Tongue (tissue), 2 donors: ENCODE results near the gene ZNF554. TPM values are rescaled to one million over a fixed set of nuclear protein-coding genes. Genes with fewer than 3 reads are reported as not detected.

Experiments used
- DNase-seq: peaks from one replicate; pipeline ENCODE4 v3.0.0-alpha.2; 2015
- total RNA-seq: library from RNA; depleted of rRNA; stranded (reverse); fragments of >200 nt; gene quantifications from one replicate; pipeline ENCODE4 v1.2.3, GENCODE V29; 2014

The ZNF554 gene
- total RNA-seq, 1 donor from 2014 or later = 9.8 TPM

DNA sequence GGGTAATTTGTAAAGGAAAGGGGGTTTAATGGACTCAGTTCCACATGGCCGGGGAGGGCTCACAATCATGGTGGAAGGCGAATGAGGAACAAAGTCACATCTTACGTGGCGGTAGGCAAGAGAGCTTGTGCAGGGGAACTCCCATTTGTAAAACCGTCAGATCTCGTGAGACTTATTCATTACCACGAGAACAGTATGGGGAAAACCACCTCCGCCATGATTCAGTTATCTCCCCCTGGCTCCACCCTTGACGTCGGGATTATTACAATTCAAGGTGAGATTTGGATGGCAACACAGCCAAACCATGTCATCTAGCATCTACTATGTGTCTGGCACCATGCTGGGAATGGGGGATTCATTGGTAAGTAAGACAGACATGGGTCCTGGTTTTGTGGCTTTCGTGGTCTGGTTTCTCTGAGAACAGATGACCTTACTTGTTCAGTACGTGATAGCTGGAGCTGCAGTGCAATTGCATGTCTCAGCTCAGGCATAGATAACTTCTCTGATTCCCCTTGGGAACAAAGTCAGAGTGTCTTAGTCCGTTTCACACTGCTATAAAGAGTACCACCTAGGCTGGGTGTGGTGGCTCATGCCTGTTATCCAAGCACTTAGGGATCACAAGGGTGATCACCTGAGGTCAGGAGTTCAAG is 8.3 kb downstream of the ZNF554 start:
- DNase-seq = no peak

DNA sequence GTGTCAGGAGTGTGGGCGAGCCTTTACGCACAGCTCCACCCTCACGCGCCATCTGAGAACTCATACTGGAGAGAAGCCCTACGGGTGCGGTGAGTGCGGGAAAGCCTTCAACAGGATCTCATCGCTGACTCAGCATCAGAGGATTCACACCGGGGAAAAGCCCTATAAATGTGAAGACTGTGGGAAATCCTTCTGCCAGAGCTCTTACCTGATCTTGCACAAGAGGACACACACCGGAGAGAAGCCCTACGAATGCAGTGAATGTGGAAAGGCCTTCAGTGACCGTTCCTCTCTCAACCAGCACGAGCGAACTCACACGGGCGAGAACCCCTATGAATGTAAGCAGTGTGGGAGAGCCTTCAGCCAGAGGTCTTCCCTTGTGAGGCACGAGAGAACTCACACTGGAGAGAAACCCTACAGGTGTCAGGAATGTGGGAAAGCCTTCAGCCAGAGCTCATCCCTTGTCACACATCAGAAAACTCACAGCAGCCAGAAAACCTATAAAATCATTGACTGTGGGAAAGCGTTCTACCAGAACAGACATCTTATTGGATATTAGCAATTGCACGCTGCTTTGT is 14.7 kb downstream of the ZNF554 start:
- DNase-seq = no peak

- no peak for DNase-seq
These were observed 17.8 kb downstream of the ZNF554 start for GRCh38 chr19:2837430-2837829.

DNA sequence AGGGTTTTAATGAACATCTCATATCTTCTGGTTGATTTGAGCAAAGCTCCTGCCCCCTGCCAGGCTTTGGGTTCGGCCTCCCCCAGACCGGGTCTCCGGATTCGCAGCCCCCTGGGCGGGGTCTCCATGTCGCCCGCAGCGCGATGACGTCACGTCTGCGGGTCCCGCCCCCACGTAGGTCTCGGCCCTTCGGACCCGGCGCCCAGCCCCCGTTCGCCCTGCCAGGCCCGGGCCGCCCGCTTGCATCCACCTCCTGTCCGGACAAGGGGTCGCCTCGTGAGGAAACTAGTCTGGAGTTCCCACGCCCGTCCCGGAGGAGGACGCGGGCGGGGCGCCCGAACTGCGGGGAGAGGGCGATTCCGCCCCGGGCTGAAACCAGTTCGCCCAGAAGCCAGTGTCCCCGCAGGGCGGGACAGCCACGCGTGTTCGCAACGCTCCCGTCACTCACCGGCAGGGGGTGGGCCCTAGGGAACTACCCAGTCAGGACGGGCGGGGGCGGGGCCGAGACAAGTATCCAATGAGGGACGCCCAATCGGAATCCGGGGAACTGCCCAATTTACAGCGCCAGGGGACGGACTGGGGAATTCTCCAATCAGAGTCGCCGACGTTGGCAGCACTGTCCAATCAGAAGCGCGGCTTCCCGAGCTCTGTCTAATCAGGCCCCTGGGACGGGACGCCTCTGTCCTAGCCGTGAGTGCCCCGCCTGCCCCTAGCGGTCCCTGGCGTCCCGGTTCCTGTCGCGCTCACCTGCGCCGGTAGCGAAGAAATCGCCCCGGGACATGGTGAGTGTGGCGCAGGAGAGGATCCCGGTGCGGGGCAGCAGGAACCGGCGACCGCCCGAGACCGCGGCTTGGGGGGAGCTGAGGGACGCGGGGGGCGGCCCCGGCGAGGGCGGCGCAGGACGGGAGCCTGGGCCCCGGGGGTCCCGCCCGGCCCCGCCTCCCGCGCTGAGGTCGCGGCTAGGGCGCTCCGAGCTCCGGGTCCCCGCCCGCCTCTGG is 21.4 kb downstream of the ZNF554 start, which contains the start of gene ZNF555:
ZNF555 (plus strand) TSS at position 682 of the 998 bp plus-strand sequence; CDS start at position 780, 98 bp downstream.
- peak; percentile 100 for DNase-seq

GRCh38 chr19:2841855-2842574 is 22.3 kb downstream of the ZNF554 start:
- no peak for DNase-seq

DNA sequence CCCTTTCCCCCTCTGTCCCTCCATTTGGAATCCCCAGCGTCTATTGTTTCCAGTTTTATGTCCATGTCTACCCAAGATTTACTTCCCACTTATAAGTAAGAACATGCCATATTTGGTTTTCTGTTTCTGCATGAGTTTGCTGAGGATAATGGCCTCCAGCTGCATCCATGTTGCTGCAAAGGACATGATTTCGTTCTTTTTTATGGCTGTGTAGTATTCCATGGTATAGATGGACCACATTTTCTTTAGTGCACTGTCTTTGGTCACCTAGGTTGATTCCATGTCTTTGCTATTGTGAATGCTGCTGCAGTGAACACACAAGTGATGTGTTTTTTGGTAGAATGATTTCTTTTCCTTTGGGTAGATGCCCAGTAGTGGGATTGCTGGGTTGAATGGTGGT is 25.4 kb downstream of the ZNF554 start:
- no peak for DNase-seq

GRCh38 chr19:2846180-2846894 is 26.7 kb downstream of the ZNF554 start:
- DNase-seq = peak; percentile 79

DNA sequence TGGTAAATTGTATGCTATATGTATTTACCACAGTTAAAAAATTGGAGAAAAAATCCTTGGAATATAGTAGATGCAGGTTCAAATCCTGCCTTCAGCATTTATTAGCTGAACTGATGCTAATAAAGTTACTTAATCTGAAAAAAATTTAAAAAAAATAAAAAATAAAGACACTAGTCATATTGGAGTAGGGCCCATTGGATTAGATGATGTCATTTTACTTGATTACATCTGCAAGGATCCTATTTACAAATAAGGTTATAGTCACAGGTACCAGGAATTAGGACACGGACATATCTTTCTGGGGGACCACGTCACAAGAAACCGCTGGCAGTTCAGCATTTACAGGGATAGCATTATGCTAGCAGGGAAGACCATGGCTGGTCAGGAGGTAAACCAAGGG is 27.8 kb downstream of the ZNF554 start:
- no peak for DNase-seq

DNA sequence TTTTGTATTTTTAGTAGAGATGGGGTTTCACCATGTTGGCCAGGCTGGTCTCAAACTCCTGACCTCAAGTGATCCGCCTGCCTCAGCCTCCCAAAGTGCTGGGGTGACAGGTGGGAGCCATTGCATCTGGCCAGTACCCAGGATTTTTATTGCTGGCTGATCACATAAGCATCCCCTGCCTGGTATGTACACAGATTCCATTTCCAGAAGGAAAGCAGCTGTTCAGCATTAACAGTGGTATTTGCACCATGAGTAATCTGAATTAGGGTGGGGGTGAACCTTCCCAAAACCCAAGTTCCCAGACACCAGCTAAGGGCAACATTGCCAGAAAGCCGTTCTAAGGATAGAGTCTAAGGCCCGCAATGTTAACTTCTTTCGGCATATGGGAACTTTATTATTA is 28.9 kb downstream of the ZNF554 start:
- DNase-seq = peak; percentile 95

GRCh38 chr19:2850256-2850925 is 30.7 kb downstream of the ZNF554 start:
- no peak for DNase-seq

GRCh38 chr19:2852598-2852997 is 32.9 kb downstream of the ZNF554 start:
- DNase-seq = no peak

GRCh38 chr19:2853015-2853606 is 33.4 kb downstream of the ZNF554 start:
- no peak for DNase-seq

DNA sequence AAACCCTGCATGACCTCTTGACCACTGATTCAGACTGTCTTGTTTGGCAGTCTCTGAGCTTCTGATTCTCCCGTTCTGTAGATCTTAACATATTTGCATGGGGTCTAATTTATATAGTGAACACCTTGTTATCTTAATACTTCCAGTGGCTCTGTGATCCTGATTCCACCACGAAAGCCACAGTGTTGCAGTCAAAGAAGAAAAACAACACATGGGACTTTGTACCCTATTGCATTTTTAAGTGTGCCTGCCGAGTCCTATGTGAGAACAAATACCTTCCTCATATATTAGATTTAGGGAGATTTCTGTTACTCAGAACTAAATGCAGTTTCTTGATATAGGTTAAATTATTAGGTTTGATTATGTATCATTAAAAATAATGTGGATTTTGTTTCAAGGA is 35.2 kb downstream of the ZNF554 start:
- no peak for DNase-seq

GRCh38 chr19:2856457-2857050 is 36.9 kb downstream of the ZNF554 start:
- DNase-seq = no peak

DNA sequence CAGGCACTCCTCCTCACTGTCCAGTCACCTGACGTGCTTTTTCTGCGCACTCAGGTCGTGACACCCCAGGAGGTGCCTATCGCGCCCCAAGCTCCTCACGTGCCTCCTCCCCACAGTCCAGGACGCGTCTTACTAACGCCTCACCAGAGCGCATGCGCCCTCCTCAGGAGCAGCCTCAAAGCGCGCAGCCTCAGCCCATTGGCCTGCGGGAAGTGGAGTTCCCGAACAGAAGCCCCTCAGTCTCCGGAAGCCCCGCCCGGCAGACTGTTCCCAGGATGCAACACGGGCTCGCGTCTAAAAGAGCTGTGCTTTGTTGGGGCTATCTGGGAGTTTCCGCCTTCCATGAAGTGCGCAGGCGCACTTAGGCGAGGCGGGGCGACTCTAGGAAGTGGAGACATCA is 39.2 kb downstream of the ZNF554 start:
- DNase-seq = no peak

DNA sequence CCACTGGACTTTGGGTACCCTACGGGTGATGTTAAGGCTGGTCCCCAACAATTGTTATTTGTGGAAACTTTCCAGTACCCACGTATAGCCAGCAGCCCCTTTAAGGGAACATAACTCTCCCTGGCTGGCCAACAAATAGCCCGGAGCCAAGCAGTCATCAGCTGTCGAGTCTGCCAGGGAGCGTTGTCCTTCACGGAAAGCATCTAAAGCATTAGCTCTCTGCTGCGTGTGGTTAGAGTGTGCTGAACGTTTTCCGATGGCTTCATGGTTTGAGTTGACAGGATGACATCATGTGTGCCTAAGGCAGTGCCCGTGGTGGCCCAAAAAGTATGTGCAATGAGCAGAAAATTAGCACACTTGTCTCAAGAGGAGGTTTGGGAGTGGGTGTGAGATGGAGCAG is 44.1 kb downstream of the ZNF554 start:
- DNase-seq = peak; percentile 81

DNA sequence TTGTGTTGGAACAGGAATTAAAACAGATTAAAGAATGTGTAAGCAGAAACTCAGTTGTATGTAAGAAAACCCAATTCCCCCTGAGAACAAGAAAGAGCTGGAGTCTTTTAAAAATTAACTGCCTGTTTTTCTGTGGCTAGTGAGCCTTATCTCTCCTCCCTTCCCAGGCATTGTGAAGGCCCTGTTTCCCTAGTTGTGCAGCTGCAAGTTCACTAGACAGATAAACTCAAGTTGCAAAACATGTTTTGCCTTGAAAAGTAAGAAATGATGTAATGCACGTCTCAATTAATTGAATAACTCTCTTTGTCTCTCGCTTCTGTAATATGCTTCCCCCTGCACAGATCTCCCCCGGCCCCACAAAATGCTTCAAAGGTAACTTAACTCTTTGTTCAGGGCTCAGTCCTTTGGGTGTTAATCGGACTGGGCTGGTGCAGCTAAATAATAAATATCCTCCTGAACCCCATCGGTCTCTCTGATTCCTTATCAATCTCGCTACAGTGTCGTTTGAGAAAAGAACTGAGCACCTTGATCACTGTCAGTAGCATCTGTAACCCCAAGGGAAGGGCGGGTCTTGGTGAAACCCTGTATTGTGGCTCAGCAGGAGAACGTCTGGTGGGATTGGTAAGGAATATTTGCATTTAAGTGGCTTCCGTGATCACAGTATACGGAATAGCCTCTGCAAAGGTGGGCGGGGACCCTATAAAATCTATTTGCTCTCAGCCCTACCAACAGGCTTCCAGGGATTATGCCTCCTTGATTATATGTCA is 45.8 kb downstream of the ZNF554 start:
- DNase-seq = no peak

GRCh38 chr19:2866495-2867024 is 46.9 kb downstream of the ZNF554 start:
- no peak for DNase-seq
